ENCODE results near the gene PRUNE2.

Gene PRUNE2

GRCh38 chr9:76615177-76615603, 290.7 kb downstream of the PRUNE2 start:
- Histone ChIP-seq H4K20me1 (ENCODE audit: low read depth, low read length) (no peaks in the 10 kb centered on the region), H3K9me3 (ENCODE audit: insufficient read depth, low read length) (no peaks in the 10 kb centered on the region), H2AFZ (ENCODE audit: low read depth, low read length, severe bottlenecking) (no peak overlapping the region), H3K27ac (ENCODE audit: low read depth, low read length) (no peak overlapping the region), H3K9me2 (replicated peaks; ENCODE audit: insufficient read depth, low read length) (no peaks in the 10 kb centered on the region), H3K4me2 (ENCODE audit: low read depth, low read length, poor library complexity, severe bottlenecking) (no peak overlapping the region), H3F3A (ENCODE audit: insufficient read depth) (no peaks in the 10 kb centered on the region), H3K9ac (ENCODE audit: low read length) (no peak overlapping the region), H3K36me3 (ENCODE audit: low read length) (no peaks in the 10 kb centered on the region), H3K27me3 (ENCODE audit: low read length) (no peaks in the 10 kb centered on the region), H3K4me3 (ENCODE audit: insufficient read depth, low read length, poor library complexity, severe bottlenecking) (no peak overlapping the region), H3K79me2 (ENCODE audit: insufficient read depth, low read length) (no peaks in the 10 kb centered on the region)
- TF ChIP-seq EZH2phosphoT487 (conservative IDR thresholded peaks at IDR 0.05; ENCODE audit: low read length): no peak
- no peak for TF ChIP-seq CTCF (IDR thresholded peaks at IDR 0.05; ENCODE audit: insufficient read depth, low read length, poor library complexity, severe bottlenecking)

GRCh38 chr9:76613974-76614373, 291.9 kb downstream of the PRUNE2 start:
- Histone ChIP-seq H3K4me3 (ENCODE audit: insufficient read depth, low read length, poor library complexity, severe bottlenecking) (no peak overlapping the region), H3K36me3 (ENCODE audit: low read length) (no peaks in the 10 kb centered on the region), H3K27ac (ENCODE audit: low read depth, low read length) (no peak overlapping the region), H2AFZ (ENCODE audit: low read depth, low read length, severe bottlenecking) (no peak overlapping the region), H3K79me2 (ENCODE audit: insufficient read depth, low read length) (no peaks in the 10 kb centered on the region), H3F3A (ENCODE audit: insufficient read depth) (no peaks in the 10 kb centered on the region), H3K4me2 (ENCODE audit: low read depth, low read length, poor library complexity, severe bottlenecking) (no peak overlapping the region), H3K27me3 (ENCODE audit: low read length) (no peaks in the 10 kb centered on the region), H3K9me2 (replicated peaks; ENCODE audit: insufficient read depth, low read length) (no peaks in the 10 kb centered on the region), H3K9me3 (ENCODE audit: insufficient read depth, low read length) (no peaks in the 10 kb centered on the region), H4K20me1 (ENCODE audit: low read depth, low read length) (no peaks in the 10 kb centered on the region), H3K9ac (ENCODE audit: low read length) (no peak overlapping the region)
- TF ChIP-seq EZH2phosphoT487 (conservative IDR thresholded peaks at IDR 0.05; ENCODE audit: low read length) (no peak), CTCF (IDR thresholded peaks at IDR 0.05; ENCODE audit: insufficient read depth, low read length, poor library complexity, severe bottlenecking) (no peak)

- no peaks in the 10 kb centered on the region for H3K9me2 ChIP-seq (replicated peaks; ENCODE audit: insufficient read depth, low read length)
- no peak overlapping the region for H2AFZ ChIP-seq (ENCODE audit: low read depth, low read length, severe bottlenecking)
- no peaks in the 10 kb centered on the region for H3K36me3 ChIP-seq (ENCODE audit: low read length)
- no peaks in the 10 kb centered on the region for H3K27me3 ChIP-seq (ENCODE audit: low read length)
- H3K9ac ChIP-seq (ENCODE audit: low read length): no peak overlapping the region
- no peak overlapping the region for H3K4me3 ChIP-seq (ENCODE audit: insufficient read depth, low read length, poor library complexity, severe bottlenecking)
- H4K20me1 ChIP-seq (ENCODE audit: low read depth, low read length): no peaks in the 10 kb centered on the region
- H3K4me2 ChIP-seq (ENCODE audit: low read depth, low read length, poor library complexity, severe bottlenecking): no peak overlapping the region
- TF ChIP-seq CTCF (IDR thresholded peaks at IDR 0.05; ENCODE audit: insufficient read depth, low read length, poor library complexity, severe bottlenecking) (no peak), EZH2phosphoT487 (conservative IDR thresholded peaks at IDR 0.05; ENCODE audit: low read length) (no peak)
- H3K79me2 ChIP-seq (ENCODE audit: insufficient read depth, low read length): no peaks in the 10 kb centered on the region
- H3K9me3 ChIP-seq (ENCODE audit: insufficient read depth, low read length): no peaks in the 10 kb centered on the region
- H3K27ac ChIP-seq (ENCODE audit: low read depth, low read length): no peak overlapping the region
- H3F3A ChIP-seq (ENCODE audit: insufficient read depth): no peaks in the 10 kb centered on the region
These were observed 292.6 kb downstream of the PRUNE2 start for GRCh38 chr9:76613150-76613781.
